GM21528 (cell line): ENCODE measurements around the gene PMM1.

Source experiments
- ATAC-seq: cut with Tn5 transposase; IDR thresholded peaks from one replicate; pipeline ENCODE4 v1.9.1; 2021; ENCODE audit warnings: mild to moderate bottlenecking, moderate library complexity; ENCODE audit not compliant: unreplicated experiment, low FRiP score

Gene PMM1

GRCh38 chr22:41540365-41540764 lies 49.3 kb downstream of the PMM1 start:
- ATAC-seq, result no peak

GRCh38 chr22:41540006-41540315 lies 49.7 kb downstream of the PMM1 start:
- no peak for ATAC-seq

GRCh38 chr22:41539146-41540005 lies 50.3 kb downstream of the PMM1 start:
- no peak for ATAC-seq

- no peak for ATAC-seq
These were observed 51.1 kb downstream of the PMM1 start for GRCh38 chr22:41538583-41538982.

- no peak for ATAC-seq
These were observed 52.4 kb downstream of the PMM1 start for GRCh38 chr22:41537203-41537602.

- ATAC-seq, result no peak
These were observed 54.4 kb downstream of the PMM1 start for GRCh38 chr22:41535244-41535643.

GRCh38 chr22:41534219-41534618 lies 55.4 kb downstream of the PMM1 start:
- no peak for ATAC-seq

- no peak for ATAC-seq
These were observed 56.5 kb downstream of the PMM1 start for GRCh38 chr22:41532908-41533825.

GRCh38 chr22:41531715-41532477 lies 57.7 kb downstream of the PMM1 start:
- no peak for ATAC-seq

GRCh38 chr22:41530890-41531714 lies 58.5 kb downstream of the PMM1 start:
- no peak for ATAC-seq

- no peak for ATAC-seq
These were observed 60.6 kb downstream of the PMM1 start for GRCh38 chr22:41528938-41529561.

- no peak for ATAC-seq
These were observed 61.4 kb downstream of the PMM1 start for GRCh38 chr22:41528132-41528766.
